Activated naive CD4-positive, alpha-beta T cell treated with anti-CD3 and anti-CD28 coated beads, Interleukin-2, amount 50 U/mL, for 72 hours (primary cell): Measurements from ENCODE around the gene IL34. TPM values are rescaled to one million over a fixed set of nuclear protein-coding genes. Genes with fewer than 3 reads are reported as not detected.

Experiments used
- ATAC-seq, 2 donors: fragments of 150-1000 bp; cut with Tn5 transposase; 2 replicates each; pipeline ENCODE4 v1.10.0; 2021; ENCODE audit warnings: mild to moderate bottlenecking in 2 of 2, moderate library complexity in 2 of 2
- DNase-seq, 2 donors: peaks; one replicate each; pipeline ENCODE4 v3.0.0; 2021 to 2022; ENCODE audit warnings: low spot score in 2 of 2
- H3K27ac Mint-ChIP-seq, 2 donors: one replicate each; pipeline ENCODE4 v1.8.0; 2022; ENCODE audit warnings: mild to moderate bottlenecking in 2 of 2, mixed read lengths in 2 of 2
- H3K36me3 Mint-ChIP-seq, 2 donors: one replicate each; pipeline ENCODE4 v1.8.0; 2022; ENCODE audit warnings: mixed read lengths in 2 of 2
- H3K9me3 Mint-ChIP-seq, 2 donors: one replicate each; pipeline ENCODE4 v1.8.0; 2022; ENCODE audit warnings: mixed read lengths in 2 of 2
- total RNA-seq, 2 donors: library from RNA; stranded (reverse); gene quantifications; one replicate each; pipeline ENCODE4 v1.2.3, GENCODE V29; 2022

The IL34 gene
- total RNA-seq, 2 donors from 2014 or later = not detected

DNA sequence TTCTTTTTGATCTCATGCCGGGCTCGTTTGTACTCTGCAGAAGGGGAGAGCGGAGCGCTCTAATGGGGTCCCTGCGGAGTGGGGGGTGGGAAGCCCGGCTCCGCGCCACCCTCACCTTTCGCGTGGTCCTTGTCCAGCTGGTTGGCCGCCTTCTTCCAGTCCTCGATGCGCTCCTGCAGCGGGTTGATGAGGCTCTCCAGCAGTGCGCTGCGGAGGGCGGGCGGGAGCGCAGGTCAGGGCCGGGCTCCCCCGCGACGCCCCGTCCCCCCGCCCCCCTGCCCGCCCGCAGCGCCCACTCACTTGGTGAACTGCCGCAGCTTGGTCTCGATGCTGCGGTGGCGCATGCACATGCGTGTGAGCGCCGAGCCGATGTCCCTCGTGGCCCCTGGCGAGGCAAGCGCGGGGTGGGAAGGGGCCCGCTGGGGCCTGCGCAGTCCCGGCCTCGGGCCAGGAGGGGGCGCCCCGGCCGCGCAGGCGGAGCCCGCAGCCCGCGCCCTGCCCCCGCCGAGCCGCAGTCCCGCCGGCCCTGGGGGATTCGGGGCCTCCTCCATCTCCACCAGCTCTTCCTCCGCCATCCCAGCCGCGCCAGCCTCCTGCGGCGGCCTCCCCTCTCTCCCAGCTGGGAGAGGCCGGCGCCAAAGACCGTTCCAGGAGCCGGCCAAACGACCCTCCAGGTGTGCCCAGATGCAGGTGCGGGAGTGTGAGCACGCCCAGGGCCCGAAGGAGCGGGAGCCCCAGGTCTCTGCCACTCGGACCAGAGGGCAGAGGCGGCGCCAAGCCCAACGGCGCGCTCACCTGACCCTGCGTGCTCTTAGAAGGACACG is 33.5 kb downstream of the IL34 start:
- Mint-ChIP-seq H3K27ac (peak overlapping the region in 1 of 2 donors; percentile 34), H3K9me3 (no peaks in the 10 kb centered on the region), H3K36me3 (no peaks in the 10 kb centered on the region)
- DNase-seq = peak in 1 of 2 donors; percentile 43
- peak in 1 of 2 donors; percentile 44 for ATAC-seq

DNA sequence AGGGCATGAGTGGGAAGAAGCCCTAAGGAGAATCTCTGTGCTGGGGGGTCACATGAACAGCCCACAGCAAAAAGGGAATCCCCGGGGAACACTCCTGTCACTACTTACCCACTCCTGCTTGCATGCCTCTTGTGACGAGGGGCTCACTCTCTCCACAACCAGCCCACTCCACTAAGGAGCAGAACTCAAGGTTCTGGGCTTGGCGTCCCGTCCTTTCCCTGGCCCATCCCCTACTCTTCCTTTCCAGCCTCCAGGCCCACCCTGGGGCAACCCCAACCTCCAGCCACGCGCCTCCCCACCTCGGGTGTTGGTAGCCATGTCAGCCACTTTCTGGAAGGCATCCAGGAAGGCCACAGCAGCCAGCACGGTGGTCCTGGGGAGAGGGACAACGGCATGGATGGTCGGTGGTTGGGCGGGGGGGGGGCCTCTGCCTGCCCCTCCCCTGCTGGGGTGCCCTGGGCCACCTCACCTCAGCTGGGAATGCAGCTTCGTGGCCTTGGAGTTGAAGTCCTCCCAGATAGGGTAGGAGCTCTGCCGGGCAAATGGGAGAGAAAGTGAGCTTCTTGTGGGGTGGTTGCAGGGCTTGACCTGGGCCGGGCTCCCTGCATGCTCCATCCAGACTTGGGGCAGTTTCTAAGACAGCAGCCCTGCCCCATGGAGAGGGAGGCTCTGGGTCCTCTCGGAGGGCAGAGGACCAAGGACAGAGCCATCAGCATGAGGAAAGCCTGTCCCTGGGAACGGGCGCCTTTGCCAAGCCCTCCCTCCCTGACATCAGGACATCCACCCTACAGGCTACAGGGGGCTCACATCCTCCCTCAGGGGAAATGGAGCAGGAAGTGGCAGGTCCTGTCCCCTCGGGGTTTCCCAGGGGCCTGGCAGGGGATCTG is 34.4 kb downstream of the IL34 start:
- ATAC-seq = no peak
- Mint-ChIP-seq H3K9me3 (no peaks in the 10 kb centered on the region), H3K27ac (peak overlapping the region in 1 of 2 donors; percentile 34)

DNA sequence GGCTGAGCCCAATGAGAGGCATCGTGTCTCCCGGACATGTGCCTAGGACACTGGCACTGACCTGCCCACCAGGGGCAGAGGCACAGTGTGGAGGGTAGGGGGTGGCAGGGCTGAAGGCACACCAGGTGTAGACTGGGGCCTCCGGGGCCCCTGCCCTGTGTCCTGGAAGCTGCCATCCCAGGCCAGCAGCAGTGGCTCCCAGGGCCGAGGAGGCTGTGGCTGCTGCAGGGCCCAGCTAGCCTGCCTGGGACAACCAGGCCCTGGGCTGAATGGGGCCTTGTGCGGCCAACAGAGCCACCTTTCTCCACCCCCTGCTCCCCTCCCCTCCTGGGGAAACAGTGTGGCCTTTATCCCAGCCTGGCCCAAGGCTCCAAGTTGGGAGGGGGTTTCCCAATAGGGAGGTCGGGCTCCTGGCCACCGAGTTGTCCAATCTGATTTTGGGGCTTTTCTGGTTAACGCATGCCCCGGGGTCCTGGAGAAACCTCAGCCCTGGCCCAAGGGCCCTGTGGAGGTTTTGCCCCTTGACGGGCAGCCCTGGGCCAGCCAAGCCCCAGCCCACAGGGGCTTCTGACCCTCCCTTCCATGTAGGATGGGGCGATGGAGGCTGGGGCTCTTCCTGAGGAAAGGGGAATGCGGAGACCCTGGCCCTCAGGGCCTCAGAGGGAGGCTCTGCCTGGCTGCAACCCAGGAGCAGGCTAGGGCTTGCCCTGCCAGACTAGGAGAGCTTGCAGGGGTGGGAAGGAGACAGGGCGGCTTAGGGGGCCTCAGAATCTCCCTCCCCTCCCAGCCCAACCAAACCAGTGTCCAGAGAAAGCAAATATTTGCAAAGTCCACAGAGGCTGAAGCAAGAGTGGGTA is 35.3 kb downstream of the IL34 start:
- Mint-ChIP-seq H3K9me3 (no peaks in the 10 kb centered on the region), H3K27ac (no peak overlapping the region), H3K36me3 (no peaks in the 10 kb centered on the region)
- ATAC-seq = no peak
- no peak for DNase-seq

More for the DNA sequence above, 34.4 kb downstream of the IL34 start:
- H3K36me3 Mint-ChIP-seq = no peaks in the 10 kb centered on the region
- DNase-seq = no peak

DNA sequence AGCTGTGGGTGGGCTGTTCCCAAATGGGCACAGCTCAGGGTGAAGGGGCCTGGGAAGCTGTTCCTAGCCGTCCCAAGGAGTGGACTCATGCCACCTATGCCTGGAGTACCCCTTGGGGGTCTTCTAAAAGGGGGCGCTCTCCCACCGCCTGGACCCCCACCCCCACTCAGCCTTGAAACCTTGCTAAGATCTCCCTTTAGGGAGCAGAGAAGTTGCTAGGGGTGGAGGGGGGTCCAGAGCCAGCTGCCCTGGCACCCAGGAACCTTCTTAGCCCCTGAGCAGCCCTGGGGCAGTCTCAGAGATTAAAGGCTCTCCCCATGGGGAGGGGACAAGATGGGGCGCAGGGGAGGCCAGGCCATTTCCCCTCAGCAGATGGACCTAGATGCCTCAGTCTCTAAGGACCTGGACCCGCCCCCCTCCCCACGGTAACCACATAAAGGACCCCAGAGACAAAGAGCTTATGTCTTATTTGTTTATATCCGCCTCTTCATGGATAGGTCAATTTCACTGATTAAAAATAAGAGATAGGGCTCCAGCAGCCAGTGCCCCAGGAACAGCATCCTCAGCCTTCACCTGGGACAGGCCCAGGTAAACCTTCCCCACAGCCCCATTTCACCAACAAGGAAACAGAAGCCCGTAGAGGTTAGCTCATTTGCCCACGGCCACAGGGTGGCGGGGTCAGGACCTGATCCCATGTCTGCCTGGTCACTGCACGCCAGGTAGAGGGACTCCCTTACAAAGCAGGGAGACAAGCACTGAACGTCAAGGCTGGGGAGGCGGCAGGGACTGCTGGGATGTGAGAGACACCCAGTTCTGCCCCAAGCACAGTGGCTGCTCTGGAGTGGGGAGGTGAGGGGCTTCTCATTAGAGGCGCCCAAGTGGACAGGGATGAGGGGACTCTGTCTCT is 36.1 kb downstream of the IL34 start:
- Mint-ChIP-seq H3K27ac (no peak overlapping the region), H3K36me3 (no peaks in the 10 kb centered on the region), H3K9me3 (no peaks in the 10 kb centered on the region)
- ATAC-seq (no peak), DNase-seq (no peak)

DNA sequence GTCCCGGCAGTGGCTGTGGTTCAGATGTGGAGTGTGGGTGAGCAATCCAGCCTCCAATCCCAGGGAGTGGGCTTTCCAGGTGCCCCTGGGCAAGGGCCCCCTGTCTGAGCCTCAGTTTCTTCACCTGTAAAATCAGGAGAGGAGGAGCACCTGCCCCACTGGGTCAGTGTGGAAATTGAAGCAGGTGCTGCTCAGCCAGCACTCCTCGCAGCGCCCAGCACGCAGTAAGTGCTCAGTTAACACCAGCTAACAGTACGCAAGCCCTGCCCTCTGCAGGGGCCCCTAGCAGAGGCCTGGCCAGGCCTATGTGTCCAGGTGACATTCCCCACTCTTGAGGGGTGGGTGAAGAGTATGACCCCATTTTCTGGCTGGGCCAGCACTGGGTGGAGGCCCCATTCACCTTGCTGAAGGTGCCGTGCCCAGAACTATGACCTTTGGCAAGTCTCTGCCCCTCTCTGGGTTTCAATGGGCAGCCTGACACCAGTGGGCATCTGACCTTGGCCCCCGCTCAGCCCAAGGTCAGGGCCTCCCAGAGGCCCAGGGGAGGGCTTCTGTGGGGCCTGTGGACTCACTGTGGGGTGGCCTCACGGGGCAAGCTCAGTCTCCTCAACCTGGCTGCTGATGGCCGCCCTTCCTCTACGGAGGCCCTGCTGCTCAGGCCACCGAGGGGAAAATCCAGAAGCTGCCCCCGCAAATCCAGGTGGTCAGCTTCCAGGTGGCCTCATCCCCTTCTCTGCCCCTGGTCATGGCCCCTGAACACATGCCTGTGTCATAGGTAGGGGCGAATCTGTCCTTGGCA is 37.0 kb downstream of the IL34 start:
- DNase-seq (no peak), ATAC-seq (no peak)

DNA sequence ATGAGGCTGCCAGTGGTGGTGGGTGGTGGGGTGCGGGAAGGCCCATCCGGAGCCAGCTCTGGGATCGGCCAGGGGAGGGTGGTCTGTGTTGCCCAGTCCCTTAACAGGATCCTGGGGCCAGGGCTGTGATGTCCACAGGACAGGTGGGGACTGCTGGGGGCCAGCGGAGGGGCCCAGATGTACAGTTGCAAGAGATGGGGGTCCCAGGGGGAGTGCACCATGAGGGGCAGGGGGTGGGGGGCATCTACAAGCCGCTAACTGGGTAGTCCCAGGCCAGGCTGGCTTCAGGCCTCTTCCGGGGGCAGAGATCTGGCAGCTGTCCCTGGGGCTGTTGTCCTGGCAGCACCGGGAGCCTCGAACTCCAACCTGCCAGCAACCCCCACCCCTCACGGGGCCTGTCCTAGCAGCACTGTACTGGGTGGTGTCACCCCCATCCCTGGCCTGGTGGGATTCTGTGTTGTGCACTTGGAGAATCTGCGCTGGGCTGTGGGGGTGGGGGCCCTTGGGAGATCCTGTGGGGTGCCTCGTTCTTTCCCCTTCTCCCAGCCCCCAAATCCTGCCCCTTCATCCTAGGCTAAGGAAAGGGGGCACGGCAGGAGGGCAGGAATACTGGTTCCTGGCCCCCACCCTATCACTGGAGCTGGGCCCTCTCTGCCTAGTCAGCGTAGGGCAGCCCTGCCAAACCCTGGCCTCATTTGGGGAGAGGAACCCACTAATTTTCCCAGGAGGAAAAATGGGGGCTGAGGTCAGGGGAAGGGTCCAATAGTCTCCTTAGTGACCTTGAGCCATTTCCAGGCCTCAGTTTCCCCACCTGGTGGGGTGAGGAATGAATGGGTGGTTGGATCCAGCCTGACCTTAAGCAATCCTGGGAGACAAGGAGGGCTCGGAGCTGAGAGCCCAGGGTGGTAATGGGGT is 38.0 kb downstream of the IL34 start:
- no peaks in the 10 kb centered on the region for H3K9me3 Mint-ChIP-seq
- DNase-seq (no peak), ATAC-seq (no peak)
- no peaks in the 10 kb centered on the region for H3K36me3 Mint-ChIP-seq
- H3K27ac Mint-ChIP-seq = no peak overlapping the region

More for the DNA sequence above, 37.0 kb downstream of the IL34 start:
- H3K27ac Mint-ChIP-seq = no peak overlapping the region
- H3K36me3 Mint-ChIP-seq = no peaks in the 10 kb centered on the region
- H3K9me3 Mint-ChIP-seq = no peaks in the 10 kb centered on the region

DNA sequence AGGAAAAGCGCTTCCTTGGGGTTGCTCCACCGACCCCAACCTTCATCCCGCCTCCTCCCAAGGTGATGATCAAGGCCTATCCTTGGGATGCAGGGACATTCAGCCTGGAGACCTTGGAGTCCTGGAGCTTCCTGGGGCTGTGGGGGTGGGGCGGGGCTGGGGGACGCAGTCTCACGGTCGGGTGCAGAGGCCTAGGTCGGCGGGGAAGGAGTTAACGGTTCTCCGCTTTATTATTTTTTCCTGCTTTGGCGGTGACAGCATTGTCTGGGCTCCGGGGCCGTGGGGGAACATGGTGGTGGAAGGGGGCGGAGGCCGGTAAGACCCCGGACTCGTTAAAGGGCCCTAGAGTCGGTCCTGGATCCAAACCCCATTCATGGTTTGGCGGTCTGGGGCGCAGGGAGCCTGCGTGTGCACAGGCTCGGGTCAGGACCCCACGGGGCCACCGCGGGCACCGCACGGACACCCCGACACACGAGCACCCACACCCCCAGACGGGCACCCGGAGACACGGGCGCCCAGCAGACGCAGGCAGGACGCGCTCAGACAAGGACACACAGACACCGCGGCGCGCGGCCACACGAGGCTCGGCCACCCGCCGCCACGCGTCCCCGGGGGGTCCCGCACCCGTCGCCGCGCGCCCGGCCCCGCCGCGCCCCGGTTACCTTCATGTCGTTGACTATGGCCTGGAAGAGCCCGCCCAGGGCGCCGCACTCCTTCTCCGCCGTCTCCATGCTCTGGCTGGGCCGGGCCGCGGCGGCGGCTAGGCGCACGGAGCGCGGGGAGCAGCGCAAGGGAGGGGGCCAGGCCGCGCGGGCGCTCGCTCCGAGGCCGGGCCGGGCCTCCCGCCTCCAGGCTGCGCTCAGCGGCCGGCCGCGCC is 38.9 kb downstream of the IL34 start:
- Mint-ChIP-seq H3K36me3 (no peaks in the 10 kb centered on the region), H3K9me3 (no peaks in the 10 kb centered on the region), H3K27ac (no peak overlapping the region)
- ATAC-seq (peak; percentile 36 to 58), DNase-seq (no peak)

DNA sequence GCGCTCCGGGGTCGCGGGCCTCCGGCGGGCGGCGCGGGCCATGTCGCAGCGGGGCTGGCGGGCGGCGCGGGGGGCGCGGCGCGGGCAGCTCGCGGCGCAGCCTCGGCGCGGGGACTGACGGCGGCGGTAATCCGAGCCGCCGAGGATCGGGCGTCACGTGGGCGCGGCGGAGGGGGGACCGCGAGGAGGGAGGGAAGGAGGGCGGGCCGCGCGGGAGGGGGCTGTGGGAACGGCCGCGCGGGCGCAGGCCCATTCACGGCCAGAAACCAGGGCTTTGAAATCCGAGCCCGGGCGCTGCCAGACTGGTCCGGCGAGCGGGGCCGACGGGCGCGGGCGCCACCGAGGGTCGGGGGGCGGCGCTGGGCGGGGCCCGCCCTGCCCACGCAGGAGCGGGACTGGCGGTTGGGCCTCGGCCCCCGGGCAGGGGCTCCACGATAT is 39.6 kb downstream of the IL34 start, which contains the start of gene MTSS2:
TSS of gene MTSS2 (minus strand) at position 116 of the 438 bp plus-strand sequence. CDS start 262 bp downstream, outside the sequence.
- DNase-seq (no peak), ATAC-seq (peak; percentile 33 to 47)
- Mint-ChIP-seq H3K9me3 (no peaks in the 10 kb centered on the region), H3K27ac (no peak within 1 kb of the TSS), H3K36me3 (no peaks in the 10 kb centered on the region)

DNA sequence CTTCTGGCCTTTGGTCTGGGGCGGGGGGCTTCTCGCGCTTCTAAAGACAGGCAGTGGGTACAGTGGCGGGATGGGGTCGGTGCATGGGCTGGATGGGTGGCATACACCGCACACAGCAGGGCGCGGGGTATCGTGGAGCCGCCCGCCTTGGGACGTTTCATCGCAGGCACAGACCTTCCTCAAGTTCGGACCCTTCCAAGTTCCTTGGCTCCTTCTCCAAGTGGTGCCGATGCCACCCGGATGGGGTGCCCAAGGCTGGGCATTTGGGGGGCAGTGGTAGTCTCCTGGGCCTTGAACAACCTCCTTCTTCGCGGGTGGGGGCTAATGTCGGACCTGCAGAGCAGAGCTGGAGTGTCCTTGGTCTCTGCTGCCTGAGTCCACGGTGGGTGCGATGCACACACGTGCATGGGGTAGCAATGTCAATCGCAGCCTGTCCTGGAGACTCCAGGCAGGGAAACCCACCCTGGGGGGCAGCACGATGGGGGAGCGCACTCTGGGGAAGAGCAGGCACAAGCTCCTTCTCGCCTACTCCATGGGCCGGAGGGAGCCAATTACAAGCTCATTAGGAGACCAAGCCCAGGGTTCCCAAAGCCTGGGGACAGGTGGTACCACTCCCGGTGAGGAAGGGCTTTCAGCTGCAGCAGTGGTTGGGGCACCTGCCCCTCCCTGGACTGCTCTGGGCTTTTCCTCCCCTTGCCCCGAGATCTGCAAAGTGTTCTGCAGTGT is 40.2 kb downstream of the IL34 start:
- Mint-ChIP-seq H3K27ac (no peak overlapping the region), H3K36me3 (no peaks in the 10 kb centered on the region), H3K9me3 (no peaks in the 10 kb centered on the region)
- no peak for ATAC-seq
- DNase-seq = no peak

DNA sequence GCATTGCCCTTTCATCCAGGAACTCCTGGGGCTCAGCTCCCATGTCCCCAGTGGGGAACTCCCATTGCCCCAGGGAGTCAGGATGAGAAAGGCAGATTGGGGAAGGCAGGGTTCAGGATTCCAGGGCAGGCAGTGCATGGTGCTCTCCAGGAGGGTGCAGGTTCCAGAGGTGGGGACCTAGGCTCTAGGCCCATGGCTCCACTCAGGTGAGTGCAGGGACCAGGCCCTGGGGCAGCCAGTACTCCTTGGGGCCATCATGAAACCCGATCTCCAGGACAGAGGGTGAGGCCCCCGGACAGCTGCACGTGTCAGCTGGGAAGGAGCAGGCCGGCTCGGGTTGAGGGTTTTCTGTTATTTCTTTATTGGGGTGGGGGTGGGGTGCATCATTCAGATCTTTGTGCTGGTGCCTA is 40.7 kb downstream of the IL34 start:
- H3K36me3 Mint-ChIP-seq = no peaks in the 10 kb centered on the region
- H3K27ac Mint-ChIP-seq = no peak overlapping the region
- no peaks in the 10 kb centered on the region for H3K9me3 Mint-ChIP-seq
- no peak for ATAC-seq
- no peak for DNase-seq

DNA sequence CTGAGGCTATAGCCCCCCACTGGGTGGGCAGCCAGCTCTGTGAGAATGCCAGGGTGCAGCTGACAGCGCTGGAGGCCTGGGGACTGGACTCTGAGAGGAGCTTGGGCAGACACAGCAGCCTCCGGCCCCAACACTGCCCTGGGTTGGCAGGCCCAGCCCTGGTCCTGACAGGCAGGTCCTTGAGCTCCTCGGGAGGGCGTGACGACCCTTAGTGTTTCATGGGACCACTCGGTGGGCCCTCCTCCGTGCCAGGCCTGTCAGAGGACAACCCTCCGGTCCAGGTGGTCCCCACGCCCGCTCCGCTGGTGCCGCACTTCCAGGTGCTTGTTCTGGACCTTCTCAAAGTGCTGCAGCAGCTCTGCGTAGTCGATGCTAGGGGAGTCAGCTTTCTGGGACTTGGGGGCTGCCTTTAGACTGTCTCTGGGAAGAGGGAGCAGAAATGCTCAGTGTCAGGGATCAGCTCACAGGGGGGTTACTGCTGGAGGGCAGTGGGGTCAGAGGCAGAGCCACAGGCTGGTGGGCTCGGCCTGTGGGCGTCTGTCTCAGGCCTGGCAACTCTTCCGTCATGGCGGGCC is 41.4 kb downstream of the IL34 start:
- H3K27ac Mint-ChIP-seq = no peak overlapping the region
- H3K9me3 Mint-ChIP-seq = no peaks in the 10 kb centered on the region
- DNase-seq = no peak
- no peaks in the 10 kb centered on the region for H3K36me3 Mint-ChIP-seq
- no peak for ATAC-seq

DNA sequence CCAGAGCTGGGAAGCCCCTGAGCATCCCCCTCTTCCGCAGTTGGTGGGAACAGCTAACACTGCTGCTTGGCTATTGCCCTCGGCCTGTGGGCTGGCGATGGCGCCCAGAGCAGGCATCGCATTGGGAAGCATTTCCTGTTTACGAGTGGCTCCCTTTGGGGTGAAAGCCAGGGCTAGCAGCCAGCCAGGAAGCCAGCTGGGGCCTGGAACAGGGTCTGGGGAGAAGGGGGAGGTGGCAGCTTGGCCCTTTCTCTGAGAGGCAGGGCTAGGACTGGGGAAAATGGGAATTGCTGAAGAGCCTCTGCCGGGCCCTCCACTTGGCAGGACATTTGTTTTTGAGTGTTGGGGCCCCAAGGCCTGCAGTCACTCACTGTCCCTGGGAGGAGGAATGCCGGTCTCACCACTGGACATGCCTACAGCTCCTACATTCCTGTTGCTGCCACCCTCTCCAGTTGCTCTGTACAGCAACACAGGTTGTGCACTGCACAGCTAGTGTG is 41.9 kb downstream of the IL34 start:
- H3K9me3 Mint-ChIP-seq = no peaks in the 10 kb centered on the region
- H3K27ac Mint-ChIP-seq = no peak overlapping the region
- no peaks in the 10 kb centered on the region for H3K36me3 Mint-ChIP-seq
- DNase-seq (no peak), ATAC-seq (no peak)
